Suprapubic skin (tissue), 4 donors: ENCODE data around the gene SLC39A6.
"Not testable (repeated sequence)": the region's sequence is repeated elsewhere in the genome, so short reads cannot be mapped to it uniquely, and the experiment has no call there.

Experiments
- CTCF ChIP-seq, 2 donors: fragments of 200-600 bp in 1 of 2; fragments of 450-650 bp in 1 of 2; sonication (generic) in 1 of 2; IDR thresholded peaks; one replicate each; pipeline ENCODE4 v1.5.1; 2016 to 2019; ENCODE audit warnings: antibody characterized with exemption in 2 of 2, mild to moderate bottlenecking in 1 of 2, moderate library complexity in 1 of 2
- EP300 ChIP-seq: sonication (generic); formaldehyde crosslinking; IDR thresholded peaks from one replicate; pipeline ENCODE4 v1.6.1; 2017; ENCODE audit warnings: antibody characterized with exemption
- POLR2A ChIP-seq, 2 donors: fragments of 450-650 bp; IDR thresholded peaks; one replicate each; pipeline ENCODE4 v1.6.1; 2017; ENCODE audit warnings: antibody characterized with exemption in 2 of 2, mild to moderate bottlenecking in 2 of 2, moderate library complexity in 2 of 2
- POLR2AphosphoS5 ChIP-seq, 3 donors: sonication (generic); formaldehyde crosslinking; IDR thresholded peaks; one replicate each; pipeline ENCODE4 v1.6.1; 2017; ENCODE audit warnings: antibody characterized with exemption in 3 of 3

GRCh38 chr18:36116771-36117170, 12.4 kb downstream of the SLC39A6 start:
- not testable (repeated sequence) for TF ChIP-seq POLR2A (IDR thresholded peaks at IDR 0.05); EP300; POLR2AphosphoS5 (IDR thresholded peaks at IDR 0.05); CTCF (IDR thresholded peaks at IDR 0.05)
